Neural cell (in vitro differentiated cells): ENCODE results near the gene WNK2. TPM values are rescaled to one million over a fixed set of nuclear protein-coding genes. Genes with fewer than 3 reads are reported as not detected.

Experiments used
- H2AFZ ChIP-seq: fragments of 200-600, 300-800 bp; sonication (generic), shearing (Covaris generic); 2 replicates; pipeline ENCODE4 v1.6.0; 2014; ENCODE audit warnings: low read depth, mild to moderate bottlenecking, antibody characterized with exemption, low read length, moderate library complexity
- H3F3A ChIP-seq: fragments of 200-600 bp; shearing (Covaris generic); 2 replicates; pipeline ENCODE4 v1.6.1; 2016; ENCODE audit warnings: mild to moderate bottlenecking, moderate library complexity, mixed read lengths, antibody characterized with exemption, low read length; ENCODE audit not compliant: insufficient read depth, poor library complexity, severe bottlenecking
- H3K27ac ChIP-seq: fragments of 200-600, 300-800 bp; sonication (generic), shearing (Covaris generic); 2 replicates; pipeline ENCODE4 v1.5.1; 2014; ENCODE audit warnings: mild to moderate bottlenecking, low read length, moderate library complexity
- H3K27me3 ChIP-seq: fragments of 300-800, 200-600 bp; sonication (generic), shearing (Covaris generic); 2 replicates; pipeline ENCODE4 v1.6.0; 2014; ENCODE audit warnings: mild to moderate bottlenecking, low read depth, low read length, moderate library complexity; ENCODE audit not compliant: insufficient read depth
- H3K36me3 ChIP-seq: fragments of 300-800, 200-600 bp; sonication (generic), shearing (Covaris generic); 2 replicates; pipeline ENCODE4 v1.5.1; 2014; ENCODE audit warnings: mild to moderate bottlenecking, antibody characterized with exemption, low read length, moderate library complexity; ENCODE audit not compliant: insufficient read depth
- H3K4me2 ChIP-seq: fragments of 300-800, 200-600 bp; sonication (generic), shearing (Covaris generic); 2 replicates; pipeline ENCODE4 v1.6.0; 2014; ENCODE audit warnings: mild to moderate bottlenecking, low read length
- H3K4me3 ChIP-seq: fragments of 300-800, 200-600 bp; sonication (generic), shearing (Covaris generic); 2 replicates; pipeline ENCODE4 v1.5.1; 2014; ENCODE audit warnings: mild to moderate bottlenecking, low read length, moderate library complexity
- H3K79me2 ChIP-seq: fragments of 200-600 bp; shearing (Covaris generic); replicated peaks from 2 replicates; pipeline ENCODE4 v1.6.0; 2014; ENCODE audit warnings: mild to moderate bottlenecking, low read length, moderate library complexity; ENCODE audit not compliant: insufficient read depth
- H3K9ac ChIP-seq: fragments of 300-800, 200-600 bp; sonication (generic), shearing (Covaris generic); 2 replicates; pipeline ENCODE4 v1.6.1; 2016; ENCODE audit warnings: mild to moderate bottlenecking, low read length, mixed read lengths
- H3K9me2 ChIP-seq: fragments of 200-600 bp; shearing (Covaris generic); 2 replicates; pipeline ENCODE4 v1.6.1; 2016; ENCODE audit warnings: mild to moderate bottlenecking, low read length, mixed read lengths; ENCODE audit not compliant: insufficient read depth
- H3K9me3 ChIP-seq: fragments of 200-600, 300-800 bp; sonication (generic), shearing (Covaris generic); 2 replicates; pipeline ENCODE4 v1.6.1; 2016; ENCODE audit warnings: mild to moderate bottlenecking, mixed run types, low read length, moderate library complexity, mixed read lengths
- H4K20me1 ChIP-seq: fragments of 200-600 bp; shearing (Covaris generic); 2 replicates; pipeline ENCODE4 v1.6.1; 2016; ENCODE audit warnings: mild to moderate bottlenecking, mixed run types; ENCODE audit not compliant: insufficient read depth
- CTCF ChIP-seq: fragments of 450-650 bp; IDR thresholded peaks from 2 replicates; pipeline ENCODE4 v1.5.1; 2014; ENCODE audit warnings: antibody characterized with exemption, mild to moderate bottlenecking, moderate library complexity; ENCODE audit not compliant: poor library complexity, severe bottlenecking
- EP300 ChIP-seq: fragments of 450-650 bp; conservative IDR thresholded peaks from 2 replicates; pipeline ENCODE4 v1.6.1; 2014; ENCODE audit warnings: antibody characterized with exemption, mild to moderate bottlenecking, moderate library complexity; ENCODE audit not compliant: poor library complexity, severe bottlenecking
- EZH2 ChIP-seq: fragments of 200-600, 300-800 bp; shearing (Covaris generic), sonication (generic); IDR thresholded peaks from 2 replicates; pipeline ENCODE4 v1.6.1; 2014; ENCODE audit warnings: antibody characterized with exemption, low read length, borderline replicate concordance, mild to moderate bottlenecking; ENCODE audit not compliant: insufficient read depth, poor library complexity, severe bottlenecking
- MXI1 ChIP-seq: fragments of 450-650 bp; conservative IDR thresholded peaks from 2 replicates; pipeline ENCODE4 v1.6.1; 2014; ENCODE audit warnings: antibody characterized with exemption, mild to moderate bottlenecking; ENCODE audit not compliant: poor library complexity, severe bottlenecking
- POLR2AphosphoS5 ChIP-seq: IDR thresholded peaks from 2 replicates; pipeline ENCODE4 v1.6.1; 2012
- RAD21 ChIP-seq: fragments of 450-650 bp; conservative IDR thresholded peaks from 2 replicates; pipeline ENCODE4 v1.6.1; 2014; ENCODE audit warnings: antibody characterized with exemption, mild to moderate bottlenecking, moderate library complexity
- REST ChIP-seq: IDR thresholded peaks from 2 replicates; pipeline ENCODE4 v1.6.1; 2012; ENCODE audit warnings: borderline replicate concordance
- SMC3 ChIP-seq: fragments of 450-650 bp; conservative IDR thresholded peaks from 2 replicates; pipeline ENCODE4 v1.6.1; 2014; ENCODE audit warnings: antibody characterized with exemption, mild to moderate bottlenecking, moderate library complexity; ENCODE audit not compliant: poor library complexity
- TAF1 ChIP-seq: IDR thresholded peaks from 2 replicates; pipeline ENCODE4 v1.6.1; 2012; ENCODE audit warnings: low read depth
- polyA plus RNA-seq: library from polyadenylated mRNA; depleted of rRNA; stranded (reverse); fragments of >200 nt; gene quantifications from 2 replicates; pipeline ENCODE4 v1.2.3, GENCODE V29; 2014

Gene WNK2
- polyA plus RNA-seq, 1 donor from 2014 or later = 37.1 TPM

GRCh38 chr9:93228453-93228852 lies 44.5 kb downstream of the WNK2 start:
- H3K79me2 ChIP-seq = peaks cover 4% of the 10 kb centered on the region
- no peak overlapping the region for H3K27ac ChIP-seq
- no peak overlapping the region for H3K9ac ChIP-seq
- H3K27me3 ChIP-seq = no peaks in the 10 kb centered on the region
- no peaks in the 10 kb centered on the region for H3F3A ChIP-seq
- H3K4me3 ChIP-seq = no peak overlapping the region
- no peaks in the 10 kb centered on the region for H3K9me2 ChIP-seq
- no peak overlapping the region for H3K4me2 ChIP-seq
- H3K9me3 ChIP-seq = no peaks in the 10 kb centered on the region
- H3K36me3 ChIP-seq = no peaks in the 10 kb centered on the region
- no peaks in the 10 kb centered on the region for H4K20me1 ChIP-seq
- no peak for TF ChIP-seq SMC3
- no peak for TF ChIP-seq EZH2
- no peak for TF ChIP-seq EP300
- no peak for TF ChIP-seq POLR2AphosphoS5
- TF ChIP-seq MXI1 = no peak
- TF ChIP-seq REST = no peak
- no peak for TF ChIP-seq CTCF
- no peak for TF ChIP-seq TAF1
- no peak for TF ChIP-seq RAD21
- no peak overlapping the region for H2AFZ ChIP-seq

- Histone ChIP-seq H3K4me3 (no peak overlapping the region), H3K36me3 (no peaks in the 10 kb centered on the region), H3K79me2 (peaks cover 4% of the 10 kb centered on the region), H3K4me2 (no peak overlapping the region), H3K9me3 (no peaks in the 10 kb centered on the region), H3K9me2 (no peaks in the 10 kb centered on the region), H3K27me3 (no peaks in the 10 kb centered on the region), H2AFZ (no peak overlapping the region), H4K20me1 (no peaks in the 10 kb centered on the region), H3K27ac (no peak overlapping the region), H3F3A (no peaks in the 10 kb centered on the region), H3K9ac (no peak overlapping the region)
- TF ChIP-seq POLR2AphosphoS5 (no peak), EZH2 (no peak), SMC3 (no peak), EP300 (no peak), MXI1 (no peak), REST (no peak), CTCF (no peak), TAF1 (no peak), RAD21 (no peak)
These were observed 45.7 kb downstream of the WNK2 start for GRCh38 chr9:93229636-93230035.
